ENCODE measurements around the gene PHLDB1. TPM values are rescaled to one million over a fixed set of nuclear protein-coding genes. Genes with fewer than 3 reads are reported as not detected.

Gene PHLDB1
- total RNA-seq, 1 donor = 132 TPM

DNA sequence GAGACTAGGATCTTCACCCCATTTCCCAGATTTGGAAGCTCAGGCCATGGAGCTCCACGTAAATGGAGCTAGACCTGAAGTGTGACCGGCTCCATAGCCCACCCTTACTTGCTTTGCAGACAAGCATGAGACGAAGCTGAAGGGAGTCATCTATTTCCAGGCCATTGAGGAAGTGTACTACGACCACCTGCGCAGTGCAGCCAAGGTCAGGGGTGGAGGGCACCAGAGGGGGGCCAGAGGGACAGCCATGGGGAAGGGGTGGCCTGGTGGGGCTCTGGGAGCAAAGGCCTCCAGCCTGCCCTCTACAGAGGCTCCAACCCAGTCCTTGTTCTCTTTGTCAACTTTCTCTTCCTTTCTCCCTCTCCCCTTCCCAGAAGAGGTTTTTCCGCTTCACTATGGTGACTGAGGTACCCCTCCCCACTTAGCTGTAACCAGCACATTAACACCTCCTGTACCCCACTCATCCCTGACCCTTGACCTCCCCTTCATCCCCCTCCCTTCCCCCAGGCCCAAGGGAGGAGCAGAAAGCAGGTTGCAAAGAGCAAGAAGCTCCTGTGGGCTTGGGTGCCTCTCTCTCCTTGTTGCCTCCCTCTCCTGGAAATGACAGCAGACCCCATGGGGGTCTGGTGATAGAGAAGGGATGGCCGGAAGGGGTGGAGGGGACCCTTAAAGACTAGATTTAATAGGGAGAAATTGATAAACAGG, 48.2 kb downstream of the PHLDB1 start:
- no peak overlapping the region for H3K4me3 ChIP-seq (ENCODE audit: low read depth, low read length)
- DNase-seq (ENCODE audit: low read depth) = no peak
- TF ChIP-seq, protein P1, sequence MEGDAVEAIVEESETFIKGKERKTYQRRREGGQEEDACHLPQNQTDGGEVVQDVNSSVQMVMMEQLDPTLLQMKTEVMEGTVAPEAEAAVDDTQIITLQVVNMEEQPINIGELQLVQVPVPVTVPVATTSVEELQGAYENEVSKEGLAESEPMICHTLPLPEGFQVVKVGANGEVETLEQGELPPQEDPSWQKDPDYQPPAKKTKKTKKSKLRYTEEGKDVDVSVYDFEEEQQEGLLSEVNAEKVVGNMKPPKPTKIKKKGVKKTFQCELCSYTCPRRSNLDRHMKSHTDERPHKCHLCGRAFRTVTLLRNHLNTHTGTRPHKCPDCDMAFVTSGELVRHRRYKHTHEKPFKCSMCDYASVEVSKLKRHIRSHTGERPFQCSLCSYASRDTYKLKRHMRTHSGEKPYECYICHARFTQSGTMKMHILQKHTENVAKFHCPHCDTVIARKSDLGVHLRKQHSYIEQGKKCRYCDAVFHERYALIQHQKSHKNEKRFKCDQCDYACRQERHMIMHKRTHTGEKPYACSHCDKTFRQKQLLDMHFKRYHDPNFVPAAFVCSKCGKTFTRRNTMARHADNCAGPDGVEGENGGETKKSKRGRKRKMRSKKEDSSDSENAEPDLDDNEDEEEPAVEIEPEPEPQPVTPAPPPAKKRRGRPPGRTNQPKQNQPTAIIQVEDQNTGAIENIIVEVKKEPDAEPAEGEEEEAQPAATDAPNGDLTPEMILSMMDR (IDR thresholded peaks at IDR 0.05; ENCODE audit: insufficient read depth, low read depth, low read length) = no peak

DNA sequence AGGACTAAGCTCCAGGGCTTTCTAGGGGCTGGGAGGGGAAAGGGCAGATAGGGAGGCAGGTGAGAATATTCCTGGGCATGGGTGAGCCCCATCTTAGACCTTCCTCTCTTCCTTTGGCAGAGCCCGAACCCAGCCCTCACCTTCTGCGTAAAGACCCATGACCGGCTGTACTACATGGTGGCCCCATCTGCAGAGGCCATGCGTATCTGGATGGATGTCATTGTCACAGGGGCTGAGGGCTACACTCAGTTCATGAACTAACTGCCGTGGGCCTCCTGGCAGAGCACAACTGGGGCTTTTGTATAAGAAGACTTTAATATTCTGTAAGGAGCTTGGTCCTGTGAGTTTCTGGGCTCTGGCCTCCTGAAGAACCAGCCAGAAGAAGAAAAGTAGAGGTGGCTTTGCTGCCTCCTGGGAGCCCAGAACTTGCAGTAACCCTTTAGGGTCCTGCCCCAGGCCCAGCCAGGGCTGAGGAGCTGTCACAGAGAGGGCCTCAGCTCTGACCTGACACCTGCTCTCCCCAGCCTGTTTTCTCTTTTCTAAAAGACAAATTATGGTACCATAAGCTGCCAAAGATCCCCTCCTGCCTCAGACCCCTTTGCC, 49.2 kb downstream of the PHLDB1 start:
- TF ChIP-seq, protein P1 (IDR thresholded peaks at IDR 0.05; ENCODE audit: insufficient read depth, low read depth, low read length) = no peak
- no peak overlapping the region for H3K4me3 ChIP-seq (ENCODE audit: low read depth, low read length)
- no peak for DNase-seq (ENCODE audit: low read depth)

DNA sequence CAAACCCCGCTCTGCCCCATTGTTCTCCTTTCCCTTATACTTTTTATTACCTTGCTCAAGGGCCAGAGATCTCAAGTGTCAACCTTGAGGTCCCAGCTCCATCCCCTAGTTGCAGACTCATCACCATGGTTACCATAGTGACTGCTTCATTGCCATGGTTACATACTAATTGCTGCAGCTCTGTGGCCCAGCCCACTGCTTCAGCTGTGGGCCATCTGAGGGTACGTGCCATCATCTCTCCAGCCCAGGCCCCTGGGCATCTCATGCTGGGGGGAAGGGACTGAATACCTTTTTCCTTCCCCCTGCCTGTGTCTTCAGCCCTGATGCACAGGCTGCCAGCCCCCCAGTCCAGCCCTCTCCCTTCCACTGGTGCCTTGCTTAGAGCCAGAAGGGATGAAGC, 49.8 kb downstream of the PHLDB1 start:
- TF ChIP-seq, protein P1 (IDR thresholded peaks at IDR 0.05; ENCODE audit: insufficient read depth, low read depth, low read length) = no peak
- no peak for DNase-seq (ENCODE audit: low read depth)
- no peak overlapping the region for H3K4me3 ChIP-seq (ENCODE audit: low read depth, low read length)

DNA sequence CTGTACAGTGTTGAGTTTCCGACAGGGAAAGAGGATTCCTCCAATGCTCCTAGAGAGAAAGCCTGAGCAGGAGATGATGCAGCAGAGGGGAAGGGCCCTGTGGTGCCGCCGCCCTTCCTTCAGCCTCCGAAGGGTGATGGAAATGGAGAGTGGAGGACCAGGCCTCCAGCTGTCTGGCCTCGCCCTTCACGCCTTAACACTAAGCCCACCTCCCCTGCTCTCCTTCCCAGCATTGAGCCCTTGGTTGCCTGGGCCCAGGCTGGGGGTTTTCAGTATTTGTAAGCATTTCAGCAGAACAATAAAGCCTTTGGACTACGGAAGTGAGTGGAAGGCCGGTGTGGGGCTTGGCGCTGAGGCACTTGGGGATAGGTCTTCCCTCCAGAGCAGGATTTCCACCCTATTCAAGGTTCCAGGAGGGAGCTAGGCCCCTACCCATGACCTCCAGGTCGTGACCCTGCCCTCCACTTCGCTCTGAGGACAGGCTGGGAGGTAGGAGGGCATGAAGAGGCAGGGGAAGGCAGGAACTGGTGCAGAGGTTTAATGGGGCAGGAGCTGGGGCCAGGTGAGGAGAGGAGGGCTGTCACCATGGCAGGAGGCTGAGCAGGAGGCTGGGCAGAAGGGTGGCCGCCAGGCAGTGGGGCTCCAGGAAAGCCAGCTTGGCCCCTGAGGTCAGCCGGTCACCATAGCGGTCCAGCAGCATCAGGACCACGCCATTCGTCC, 50.5 kb downstream of the PHLDB1 start:
- TF ChIP-seq, protein P1 (IDR thresholded peaks at IDR 0.05; ENCODE audit: insufficient read depth, low read depth, low read length) = no peak

DNA sequence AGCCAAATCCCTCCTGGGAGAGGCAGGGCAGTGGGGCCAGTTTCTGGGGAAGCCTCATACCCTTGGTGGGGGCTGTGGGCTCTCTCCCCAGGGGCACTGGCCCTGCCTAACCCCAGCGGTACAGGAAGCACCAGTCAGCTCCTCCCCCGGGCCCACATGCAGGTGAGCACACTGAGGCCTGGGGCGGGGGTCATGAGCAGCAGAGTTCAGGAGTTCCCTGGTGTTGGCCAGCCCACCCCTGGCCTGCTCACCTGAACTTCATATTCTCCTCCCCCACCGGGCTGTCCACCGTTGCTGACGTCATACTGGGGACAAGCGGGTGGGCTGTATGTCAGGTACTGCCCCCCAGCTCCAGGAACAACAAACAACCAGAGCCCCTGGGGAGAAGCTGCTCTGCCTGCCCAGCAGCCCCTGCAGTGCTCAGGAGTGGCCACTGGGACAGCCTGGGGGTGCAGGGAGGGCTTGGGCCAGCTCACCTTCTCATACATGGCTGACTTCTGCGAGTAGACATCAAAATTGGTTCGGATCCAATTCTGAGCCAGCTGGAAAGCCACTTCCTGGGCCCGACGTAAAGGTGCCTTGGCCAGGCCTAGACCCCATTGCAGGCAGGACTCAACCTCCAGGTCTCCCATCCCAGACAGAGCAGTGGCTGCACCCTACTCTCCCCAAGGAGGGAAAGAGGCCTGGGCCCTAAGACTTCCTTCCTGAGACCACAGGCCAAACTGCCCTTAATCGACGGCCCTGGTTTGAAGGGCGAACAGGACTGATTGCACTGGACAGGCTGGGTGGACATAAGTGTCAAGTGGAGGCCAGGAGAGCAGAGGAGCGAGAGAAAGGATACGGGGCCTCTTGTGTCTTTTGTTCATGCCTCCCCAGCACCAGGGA, 51.3 kb downstream of the PHLDB1 start:
- DNase-seq (ENCODE audit: low read depth) = no peak
- TF ChIP-seq, protein P1 (IDR thresholded peaks at IDR 0.05; ENCODE audit: insufficient read depth, low read depth, low read length) = peak; percentile 14
- no peak overlapping the region for H3K4me3 ChIP-seq (ENCODE audit: low read depth, low read length)

More for the DNA sequence above, 50.5 kb downstream of the PHLDB1 start:
- no peak overlapping the region for H3K4me3 ChIP-seq (ENCODE audit: low read depth, low read length)
- DNase-seq (ENCODE audit: low read depth) = no peak

DNA sequence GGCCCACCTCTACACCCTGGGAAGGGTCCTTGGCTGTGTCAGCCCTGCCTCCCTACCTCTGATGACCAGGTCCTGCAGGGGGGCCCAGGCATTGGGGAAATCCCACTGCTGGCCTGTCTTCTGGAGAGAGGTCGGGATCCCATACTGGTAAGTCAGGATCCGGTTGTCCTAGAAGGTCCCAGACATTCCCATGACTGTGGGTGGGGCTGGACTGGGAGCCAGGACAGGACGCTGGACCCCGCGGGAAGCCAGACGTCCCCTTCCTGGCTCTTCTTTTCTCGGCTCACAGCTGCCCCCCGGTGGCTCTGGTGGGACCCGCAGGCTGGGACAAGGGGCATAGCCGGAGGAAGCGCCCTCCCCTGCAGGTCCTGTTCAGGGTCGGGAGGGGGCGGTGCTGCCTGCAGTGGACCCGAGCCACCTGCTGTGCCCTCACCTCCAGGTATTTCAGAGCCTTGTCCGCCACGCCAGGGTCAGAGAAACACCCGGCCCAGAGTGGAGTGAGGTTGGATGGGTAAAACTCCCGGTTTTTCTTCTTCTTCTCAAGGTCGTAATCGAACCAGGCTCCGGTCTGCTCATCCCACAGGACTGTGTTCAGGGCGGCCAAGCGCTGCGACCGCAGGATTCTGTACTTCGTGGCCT, 52.0 kb downstream of the PHLDB1 start:
- peak; percentile 84 for DNase-seq (ENCODE audit: low read depth)
- TF ChIP-seq, protein P1 (IDR thresholded peaks at IDR 0.05; ENCODE audit: insufficient read depth, low read depth, low read length) = peak; percentile 97
- H3K4me3 ChIP-seq (ENCODE audit: low read depth, low read length) = no peak overlapping the region

Measured in fibroblast of villous mesenchyme (primary cell).